Caki2 (cell line): ENCODE results near the gene SH3TC1. TPM values are rescaled to one million over a fixed set of nuclear protein-coding genes. Genes with fewer than 3 reads are reported as not detected.

Source experiments
- DNase-seq: peaks from one replicate; pipeline ENCODE4 v3.0.0-alpha.2; 2015; ENCODE audit warnings: low read depth
- in situ Hi-C: cut with HindIII; loops from 2 replicates; pipeline ENCODE4 v1.10.0; 2016; ENCODE audit warnings: low sequenced_read_pairs, low pct_unique_long_range_greater_than_20kb, mixed read lengths
- total RNA-seq: library from RNA; depleted of rRNA; stranded (reverse); fragments of >200 nt; shearing (Covaris generic); gene quantifications from 2 replicates; pipeline ENCODE4 v1.2.3, GENCODE V29; 2014; ENCODE audit warnings: low replicate concordance

The SH3TC1 gene
- total RNA-seq, 1 experiment from 2014 or later = 16.3 TPM

DNA sequence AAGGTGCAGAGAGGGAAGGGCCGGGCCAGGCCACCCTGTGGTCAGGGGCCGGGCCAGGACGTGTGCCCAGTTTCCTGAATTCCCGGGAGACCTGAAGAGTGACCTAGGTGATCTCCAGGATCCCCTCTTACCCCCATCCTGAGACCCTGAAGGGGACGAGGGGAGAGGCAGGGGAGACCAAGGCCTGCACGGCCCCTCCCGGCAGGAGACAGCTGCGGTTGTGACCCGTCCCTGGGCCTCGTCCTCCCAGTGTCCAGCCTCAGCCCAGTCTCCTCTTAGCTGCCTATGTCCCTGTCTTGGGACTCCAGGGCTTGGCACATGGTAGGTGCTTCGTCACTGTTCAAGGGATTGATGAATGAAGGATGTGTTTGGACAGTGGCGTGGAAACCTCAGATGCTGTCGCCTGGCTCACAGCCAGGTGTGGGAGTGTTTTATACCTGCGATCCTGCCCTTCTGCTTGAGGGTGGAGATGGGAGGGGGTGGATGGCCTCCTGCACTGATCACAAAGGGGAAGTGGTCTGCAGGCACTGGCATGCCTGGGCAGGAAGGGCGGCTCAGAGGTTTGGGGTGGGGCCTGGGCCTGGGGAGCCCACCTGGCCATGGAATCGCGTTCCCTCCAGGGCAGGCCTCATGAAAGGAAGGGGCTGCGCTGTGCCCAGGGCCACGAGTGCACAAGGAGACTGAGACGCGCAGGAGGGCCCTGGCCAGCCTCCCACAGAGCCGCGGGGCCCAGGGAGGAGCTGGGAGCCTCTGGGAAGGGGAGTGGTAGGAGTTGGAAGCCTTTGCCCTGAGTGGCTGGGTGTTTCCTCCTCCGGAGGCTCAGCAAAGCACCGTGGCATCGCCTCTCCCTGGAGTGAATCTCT lies 6.9 kb downstream of the SH3TC1 start:
- no peak for DNase-seq
- in situ Hi-C loops = no loop called here

DNA sequence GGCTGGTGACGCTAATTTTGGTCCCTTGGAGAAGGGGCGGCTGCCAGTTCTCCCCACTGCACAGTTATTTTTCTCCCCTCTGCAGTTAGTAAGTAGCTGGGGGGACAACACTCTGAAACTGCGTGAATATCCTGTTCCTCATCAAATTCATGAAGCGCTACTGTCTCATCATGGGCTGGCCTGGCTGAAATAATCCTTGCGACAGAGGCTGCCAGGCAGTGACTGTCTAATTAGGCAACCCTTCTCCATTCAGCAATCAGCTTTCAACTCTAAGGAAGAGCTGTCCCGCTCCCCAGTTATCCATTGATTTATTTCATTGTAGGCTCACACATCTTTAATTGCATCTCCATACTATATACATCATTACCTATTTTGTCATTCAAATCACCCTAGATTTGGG lies 8.2 kb downstream of the SH3TC1 start:
- no peak for DNase-seq
- in situ Hi-C loops = no loop called here

DNA sequence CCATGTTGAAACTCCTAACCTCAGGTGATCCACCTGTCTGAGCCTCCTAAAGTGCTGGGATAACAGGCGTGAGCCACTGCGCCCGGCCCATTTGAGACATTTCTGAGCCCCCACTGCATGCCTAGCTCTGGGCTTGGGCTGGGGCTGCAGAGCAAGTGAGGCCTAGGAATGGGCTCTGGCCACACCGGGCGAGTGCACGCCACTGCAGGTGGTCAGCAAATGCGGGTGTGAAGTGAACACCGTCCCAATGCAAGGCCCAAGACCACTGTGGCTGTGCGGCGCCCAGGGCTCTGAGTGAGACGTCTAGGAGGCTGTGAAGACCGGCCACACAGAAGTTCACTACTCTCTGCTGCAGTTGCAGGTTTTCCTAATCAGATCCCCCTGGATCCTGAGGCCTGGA lies 9.5 kb downstream of the SH3TC1 start:
- no peak for DNase-seq
- in situ Hi-C loops = no loop called here

DNA sequence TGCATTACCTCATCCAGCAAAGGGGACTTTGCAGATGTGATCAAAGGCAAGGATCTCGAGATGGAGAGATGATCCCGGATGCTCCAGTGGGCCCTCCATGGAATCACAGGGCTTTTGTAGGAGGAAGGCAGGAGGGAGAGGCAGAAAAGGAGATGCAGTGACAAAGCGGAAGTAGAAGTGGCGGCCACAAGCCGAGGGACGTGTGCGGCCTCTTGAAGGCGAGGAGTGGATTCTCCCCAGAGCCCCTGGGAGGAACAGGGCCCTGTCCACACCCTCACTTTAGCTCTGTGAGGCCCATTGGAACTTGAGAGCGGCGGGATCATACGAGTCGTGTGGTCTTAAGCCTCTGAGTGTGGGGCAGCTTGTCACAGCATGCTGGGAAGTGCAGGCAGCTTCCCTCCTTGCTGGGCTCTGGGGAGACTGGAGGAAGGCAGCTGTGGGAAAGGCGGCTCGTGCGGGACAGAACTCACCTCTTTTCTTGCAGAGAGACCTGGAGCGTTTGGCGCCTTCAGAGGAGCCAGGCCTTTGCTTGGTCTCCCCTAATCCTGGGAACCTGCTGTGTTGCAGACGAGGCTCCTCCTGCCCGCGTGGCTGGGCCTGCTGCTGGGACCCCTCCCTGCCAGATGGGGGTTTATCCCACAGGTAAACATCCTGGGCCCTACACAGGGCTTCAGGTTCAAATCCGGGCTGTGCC lies 10.2 kb downstream of the SH3TC1 start:
- in situ Hi-C loops = no loop called here
- no peak for DNase-seq

DNA sequence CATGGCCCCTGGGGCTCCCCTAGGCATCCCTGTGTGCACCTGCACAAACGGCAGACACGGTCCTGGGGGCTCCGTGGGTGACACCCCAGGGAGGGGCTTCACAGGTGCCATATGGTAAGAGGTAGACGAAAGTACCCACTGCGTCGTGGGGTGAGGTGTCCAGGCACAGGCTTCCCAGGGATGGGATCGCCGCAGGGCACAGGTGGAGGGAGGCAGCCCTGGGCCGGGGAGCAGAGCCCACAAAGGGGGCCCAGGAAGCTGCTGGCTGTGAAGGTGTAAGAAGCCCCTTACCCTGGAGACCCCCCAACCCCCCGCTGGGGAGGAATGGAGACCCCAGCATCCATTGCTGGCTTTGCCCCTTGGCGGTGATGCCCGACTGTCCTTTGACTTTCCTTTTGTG lies 10.9 kb downstream of the SH3TC1 start:
- no peak for DNase-seq
- in situ Hi-C loops = no loop called here

DNA sequence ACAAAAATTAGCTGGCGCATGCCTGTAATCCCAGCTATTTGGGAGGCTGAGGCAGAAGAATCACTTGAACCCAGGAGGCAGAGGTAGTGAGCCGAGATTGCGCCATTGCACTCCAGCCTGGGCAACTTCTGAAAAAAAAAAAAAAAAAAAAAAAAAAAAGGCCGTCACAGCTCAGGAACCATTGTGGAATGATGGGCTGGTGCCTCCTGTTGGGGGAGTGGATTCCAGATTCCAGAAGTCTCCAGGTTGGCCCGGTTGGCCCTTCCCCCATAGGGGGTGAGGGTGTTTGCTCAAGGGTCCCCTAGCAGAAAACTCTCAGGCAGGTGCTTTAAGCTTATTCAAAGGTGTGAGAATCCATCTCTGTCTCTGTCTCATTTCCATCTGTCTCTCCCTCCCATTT lies 11.5 kb downstream of the SH3TC1 start:
- in situ Hi-C loops = no loop called here
- no peak for DNase-seq

DNA sequence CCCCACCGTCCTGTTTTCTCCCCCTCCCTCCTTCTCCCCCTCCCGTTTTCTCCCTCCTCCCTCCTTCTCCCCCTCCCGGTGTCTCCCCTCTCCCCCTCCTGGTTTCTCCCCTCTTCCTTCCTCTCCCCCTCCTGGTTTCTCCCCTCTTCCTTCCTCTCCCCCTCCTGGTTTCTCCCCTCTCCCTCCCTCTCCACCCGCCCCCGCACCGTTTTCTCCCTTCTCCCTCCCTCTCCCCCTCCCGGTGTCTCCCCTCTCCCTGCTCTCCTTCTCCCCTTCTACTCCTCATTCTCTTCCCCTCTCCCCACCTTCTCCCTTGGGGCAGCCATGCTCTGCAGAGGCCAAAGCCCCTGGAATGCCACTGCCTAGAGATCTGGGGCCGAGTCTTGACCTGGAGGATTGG lies 12.2 kb downstream of the SH3TC1 start:
- in situ Hi-C loops = no loop called here
- DNase-seq = no peak

DNA sequence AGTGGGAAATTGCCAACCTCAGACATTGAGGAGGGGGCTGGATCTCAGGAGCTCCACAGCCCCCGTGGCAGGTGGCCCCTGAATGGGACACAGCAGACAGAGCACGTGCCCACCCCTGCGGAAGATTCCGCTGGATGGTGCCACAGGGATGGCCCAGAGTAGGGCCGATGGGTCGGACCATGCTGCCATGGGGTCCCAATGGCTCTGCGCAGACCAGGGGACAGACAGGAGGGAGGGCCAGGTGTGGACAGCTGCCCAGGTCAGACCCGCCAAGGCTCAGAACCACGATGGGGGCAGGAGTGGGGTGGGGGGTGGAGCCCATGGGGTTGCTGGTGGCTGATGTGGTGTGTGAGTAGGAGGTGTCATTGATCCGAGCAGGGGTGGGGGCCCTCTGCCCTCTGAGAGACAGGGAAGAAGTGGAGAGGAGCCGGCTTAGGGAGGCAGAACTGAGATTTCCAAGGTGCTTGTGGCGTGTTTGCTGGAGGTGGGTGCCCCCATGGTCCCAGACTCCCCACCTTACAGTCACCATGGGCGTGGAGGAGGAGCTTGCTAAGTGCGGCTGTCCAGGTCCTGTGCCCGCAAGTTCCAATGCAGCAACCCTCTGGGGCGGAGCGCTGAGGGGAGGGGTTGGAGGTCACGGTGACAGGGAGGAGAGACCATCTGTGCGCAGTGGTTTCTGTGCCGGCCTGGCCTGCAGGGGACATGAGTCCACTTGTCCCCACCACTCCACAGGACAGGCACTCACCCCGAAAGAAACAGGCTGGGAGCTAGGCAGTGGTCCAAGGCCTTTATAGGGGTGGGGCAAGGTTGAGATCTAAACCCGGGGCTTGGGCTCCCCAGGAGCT lies 12.9 kb downstream of the SH3TC1 start:
- no peak for DNase-seq
- in situ Hi-C loops = no loop called here

DNA sequence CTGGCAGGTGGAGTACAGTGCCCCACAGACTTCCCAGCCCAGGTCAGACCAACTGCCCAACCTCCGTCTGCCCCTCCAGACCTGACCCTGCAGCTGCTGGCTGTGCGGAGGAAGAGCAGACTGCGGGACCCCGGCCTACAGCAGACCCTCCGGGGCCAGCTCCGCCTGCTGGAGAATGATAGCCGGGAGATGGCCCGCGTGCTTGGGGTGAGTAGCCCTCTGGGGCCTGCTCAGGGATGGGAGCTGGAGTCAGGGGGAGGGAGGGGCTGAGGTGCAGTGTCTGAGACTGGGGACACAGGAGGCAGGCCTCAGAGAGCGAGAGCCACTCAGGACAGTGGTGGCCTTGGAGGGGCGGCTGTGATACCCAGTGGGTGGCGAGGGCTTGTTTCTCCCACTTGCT lies 13.5 kb downstream of the SH3TC1 start:
- DNase-seq = no peak
- in situ Hi-C loops = no loop called here

DNA sequence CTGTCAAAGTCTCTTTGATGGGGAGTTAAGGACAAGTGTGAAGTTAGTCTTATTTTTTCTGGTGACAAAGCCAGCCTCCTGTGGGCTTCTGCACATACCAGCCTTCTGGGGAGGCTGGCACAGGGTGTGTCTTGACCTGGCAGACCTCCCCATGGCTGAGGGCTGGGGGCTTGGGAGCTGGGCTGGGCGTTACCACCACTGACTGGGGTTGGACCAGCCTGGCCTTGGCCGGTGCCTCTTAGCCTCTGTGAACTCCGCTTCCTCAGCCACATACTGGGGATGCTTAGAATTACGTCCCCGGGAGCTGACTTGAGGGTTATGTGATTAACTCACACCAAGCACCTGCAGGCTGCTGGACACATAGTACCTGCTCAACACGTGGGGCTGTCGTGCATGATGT lies 14.0 kb downstream of the SH3TC1 start:
- in situ Hi-C loops = no loop called here
- DNase-seq = no peak

DNA sequence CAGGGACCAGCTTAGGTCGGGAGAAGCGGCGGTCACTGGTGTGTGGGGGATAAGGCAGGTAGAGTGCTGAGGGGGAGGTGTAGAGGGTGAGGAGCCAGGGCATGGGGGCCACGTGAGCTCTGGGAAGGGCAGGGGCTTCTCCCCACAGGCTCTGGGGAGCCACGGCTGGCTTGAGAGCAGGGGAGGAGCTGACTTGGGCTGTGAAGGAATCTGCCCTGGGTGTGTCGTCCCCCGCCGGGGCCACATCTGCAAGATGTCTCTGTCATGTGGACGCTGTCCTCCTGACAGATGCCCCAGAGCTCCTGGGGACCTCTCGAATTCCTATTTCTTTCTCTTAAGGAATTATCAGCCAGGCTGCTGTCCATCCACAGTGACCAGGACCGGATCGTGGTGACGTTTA lies 15.0 kb downstream of the SH3TC1 start:
- in situ Hi-C loops = no loop called here

DNA sequence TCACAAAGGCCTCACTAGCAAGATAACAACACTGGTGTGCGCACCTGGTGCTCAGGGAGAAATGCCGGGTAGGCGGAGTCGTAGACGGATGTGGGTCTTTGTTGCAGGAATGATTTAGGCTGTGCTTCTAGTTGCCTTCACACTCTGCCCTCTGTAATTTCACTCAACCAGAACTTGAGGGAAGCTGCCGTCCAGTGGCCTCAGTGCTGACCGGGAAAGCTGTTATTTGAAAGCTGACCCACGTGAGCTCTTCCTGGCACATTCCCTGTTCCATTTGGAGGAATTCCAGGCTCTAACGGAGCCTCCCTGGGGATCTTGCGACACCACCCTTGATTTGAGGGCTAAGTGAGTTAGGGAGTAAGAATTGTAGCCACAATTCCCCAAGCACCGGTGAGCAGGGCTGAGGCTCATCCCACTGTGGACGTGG lies 15.9 kb downstream of the SH3TC1 start:
- DNase-seq = no peak
- in situ Hi-C loops = no loop called here

More for the DNA sequence above, 15.0 kb downstream of the SH3TC1 start:
- DNase-seq = no peak

DNA sequence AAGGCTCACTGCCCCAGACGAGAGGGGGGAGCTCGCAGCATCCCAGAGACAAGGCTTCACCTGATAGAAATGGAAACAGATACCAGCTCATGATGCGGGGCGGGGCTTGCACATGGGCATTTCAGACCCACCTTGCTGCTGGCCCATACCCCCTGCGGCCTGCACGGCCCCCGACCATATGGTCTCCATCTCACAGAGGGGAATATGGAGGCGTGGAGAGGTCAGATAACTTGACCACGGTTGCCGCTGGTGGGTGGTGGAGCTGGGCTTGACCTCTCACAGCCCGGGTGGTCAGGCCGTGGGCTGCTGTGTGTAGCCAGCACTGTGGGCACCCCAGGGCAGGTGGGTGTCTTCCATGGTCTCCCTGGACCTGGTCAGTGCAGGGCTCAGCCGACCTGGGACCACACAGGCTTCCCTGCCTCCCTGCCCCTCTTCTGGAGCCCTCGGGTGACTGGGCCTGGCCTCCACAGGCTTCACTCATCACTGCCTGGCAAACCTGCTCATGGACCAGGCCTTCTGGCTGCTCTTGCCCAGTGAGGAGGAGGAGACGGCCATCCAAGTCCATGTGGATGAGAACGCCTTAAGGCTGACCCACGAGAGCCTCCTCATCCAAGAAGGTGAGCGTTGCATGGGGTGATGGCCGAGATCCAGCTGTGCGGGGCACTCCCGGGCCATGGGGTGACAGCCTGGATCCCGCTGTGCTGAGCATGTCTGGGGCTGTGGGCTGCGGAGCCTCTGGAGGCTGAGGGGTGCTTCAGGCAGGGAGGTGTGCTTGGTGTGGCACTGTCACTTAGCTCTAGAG lies 16.8 kb downstream of the SH3TC1 start:
- DNase-seq = no peak
- in situ Hi-C loops = no loop called here

DNA sequence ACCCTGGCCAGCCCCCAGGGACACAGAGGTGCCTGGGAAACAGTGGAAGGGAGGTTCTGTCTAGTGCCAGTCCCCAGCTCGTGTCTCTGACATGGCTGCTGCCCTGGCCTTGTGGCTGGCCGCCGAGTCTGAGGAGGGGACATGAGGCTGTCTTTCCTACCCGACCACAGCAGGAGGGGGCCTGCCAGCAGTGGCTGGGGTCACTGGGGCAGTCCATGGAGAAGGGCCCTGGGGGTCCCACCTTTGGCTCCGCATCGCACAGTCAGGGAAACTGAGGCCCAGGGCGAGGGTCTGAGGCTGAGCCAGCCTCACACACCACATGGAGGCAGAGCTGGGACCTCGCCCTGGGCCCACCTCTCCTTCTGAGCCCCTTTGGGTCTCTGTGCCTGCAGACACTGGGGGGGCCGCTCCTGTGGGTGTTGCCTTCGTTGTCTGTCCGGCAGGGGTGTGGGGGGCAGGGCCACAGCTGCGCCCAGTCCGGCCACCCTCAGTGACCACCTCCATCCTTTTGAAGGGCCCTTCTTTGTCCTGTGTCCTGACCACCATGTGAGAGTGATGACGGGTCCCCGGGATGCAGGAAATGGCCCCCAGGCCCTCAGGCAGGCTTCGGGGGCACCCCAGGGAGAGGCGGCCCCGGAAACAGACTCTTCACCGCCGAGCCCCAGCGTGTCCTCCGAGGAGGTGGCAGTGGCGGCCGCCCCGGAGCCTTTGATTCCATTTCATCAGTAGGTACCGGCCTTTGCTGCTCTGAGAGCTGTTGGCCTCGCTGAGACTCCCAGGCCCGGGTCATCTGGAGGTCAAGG lies 17.6 kb downstream of the SH3TC1 start:
- no peak for DNase-seq
- in situ Hi-C loops = no loop called here

DNA sequence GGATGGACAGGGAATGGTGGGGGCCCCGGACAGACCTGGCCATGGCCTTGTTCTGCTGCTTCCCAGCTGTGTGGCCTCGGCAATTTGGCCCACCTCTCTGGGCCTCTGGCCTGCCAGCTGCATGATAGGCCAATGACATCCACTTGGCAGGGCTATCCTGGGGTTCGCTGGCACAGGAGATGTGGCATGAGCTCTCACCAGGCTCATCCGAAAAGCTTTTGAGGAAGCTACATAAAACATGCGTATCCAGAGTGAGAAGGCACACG lies 18.1 kb downstream of the SH3TC1 start:
- DNase-seq = no peak
- in situ Hi-C loops = no loop called here

DNA sequence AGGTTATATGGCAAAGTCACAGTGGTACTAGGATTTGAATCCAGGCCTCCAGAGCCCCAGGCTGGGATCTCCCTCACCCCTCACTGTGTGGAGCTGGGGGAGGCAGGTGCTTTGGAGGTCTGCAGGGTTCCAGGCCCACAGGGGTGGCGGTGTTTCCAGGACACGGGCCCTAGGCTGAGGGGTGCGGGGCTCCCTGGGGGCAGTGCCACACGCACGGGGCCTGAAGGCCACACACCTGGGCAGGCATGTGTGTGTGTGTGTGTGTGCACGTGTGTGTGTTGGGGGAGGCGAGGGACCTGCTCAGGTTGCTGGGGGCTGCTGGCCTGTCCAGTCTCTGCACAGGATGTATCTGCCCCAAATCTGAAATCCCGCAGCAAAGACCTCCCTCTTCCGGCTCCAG lies 18.8 kb downstream of the SH3TC1 start:
- in situ Hi-C loops = no loop called here

DNA sequence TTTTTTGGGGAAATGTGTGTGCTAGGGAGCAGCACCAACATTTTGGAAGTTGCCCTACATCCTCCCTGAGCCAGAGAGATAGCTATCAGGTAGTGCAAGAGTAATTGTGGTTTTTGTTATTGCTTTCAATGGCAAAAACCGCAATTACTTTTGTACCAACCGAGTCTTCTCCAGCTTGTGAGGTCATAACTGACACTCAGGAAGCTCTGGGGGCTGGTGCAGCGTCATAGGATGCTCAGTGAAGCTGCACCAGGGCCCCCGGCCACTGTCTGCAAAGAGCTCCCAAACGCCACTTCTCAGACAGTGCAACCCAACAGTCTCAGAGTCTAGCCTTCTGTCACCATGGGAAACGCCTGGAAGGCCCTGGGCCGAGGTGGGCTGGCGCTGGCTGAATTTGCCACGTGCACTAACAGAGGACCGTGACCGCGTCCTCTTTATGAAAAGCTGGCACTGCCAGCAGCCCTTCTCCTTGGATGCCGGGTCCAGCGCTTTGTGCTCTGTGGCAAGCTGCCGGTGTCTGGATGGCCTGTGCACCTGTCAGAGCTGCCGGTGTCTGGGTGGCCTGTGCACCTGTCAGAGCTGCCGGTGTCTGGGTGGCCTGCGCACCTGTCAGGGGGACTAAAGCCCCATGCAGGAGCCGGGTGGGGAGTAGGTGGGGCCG lies 19.4 kb downstream of the SH3TC1 start:
- DNase-seq = no peak
- in situ Hi-C loops = no loop called here

More for the DNA sequence above, 18.8 kb downstream of the SH3TC1 start:
- DNase-seq = no peak
